Panc1 (cell line): Measurements from ENCODE around the gene DTNBP1. TPM values are rescaled to one million over a fixed set of nuclear protein-coding genes. Genes with fewer than 3 reads are reported as not detected.

Source experiments
- ATAC-seq: fragments of 200-7000 bp; cut with Tn5 transposase; 2 replicates; pipeline ENCODE4 v1.9.1; 2020; ENCODE audit warnings: mild to moderate bottlenecking, moderate library complexity
- BruUV-seq: library from RNA; stranded (reverse); fragments of 400-500 nt; replicated peaks from 2 replicates; lab custom pipeline; 2021; lab: Mats Ljungman, UMichigan
- CTCF ChIA-PET: fragments of 300-600 bp; sonication (Branson Sonifier 250); formaldehyde crosslinking; loops from one replicate; lab custom pipeline; 2022; ENCODE audit warnings: antibody characterized with exemption; lab: Charles Lee
- POLR2A ChIA-PET: fragments of 300-600 bp; sonication (Branson Sonifier 250); formaldehyde crosslinking; loops from one replicate; lab custom pipeline; 2022; ENCODE audit warnings: antibody characterized with exemption; lab: Charles Lee
- DNase-seq: peaks from one replicate; pipeline ENCODE4 v3.0.0-alpha.2; 2010; ENCODE audit warnings: low read depth, low spot score
- H3K27ac ChIP-seq: 2 replicates; pipeline ENCODE4 v1.5.1; 2011; ENCODE audit warnings: mild to moderate bottlenecking, low read length, inconsistent platforms
- H3K27me3 ChIP-seq: fragments of 200-500 bp; sonication (Bioruptor generic); 2 replicates; pipeline ENCODE4 v1.6.0; 2014; ENCODE audit warnings: low read length, inconsistent platforms; ENCODE audit not compliant: control insufficient read depth, insufficient read depth
- H3K36me3 ChIP-seq: fragments of 200-500 bp; sonication (Bioruptor generic); 2 replicates; pipeline ENCODE4 v1.5.1; 2014; ENCODE audit warnings: inconsistent platforms, mild to moderate bottlenecking, low read length, moderate library complexity; ENCODE audit not compliant: control insufficient read depth, insufficient read depth
- H3K4me1 ChIP-seq: 2 replicates; pipeline ENCODE4 v1.5.1; 2011; ENCODE audit warnings: inconsistent platforms, mild to moderate bottlenecking, low read length, moderate library complexity; ENCODE audit not compliant: control insufficient read depth, insufficient read depth
- H3K4me3 ChIP-seq, 2 experiments: 2 replicates each; pipeline ENCODE4 v1.5.1; 2011 to 2012; ENCODE audit warnings: low read depth in 2 of 2, low read length in 2 of 2, mild to moderate bottlenecking in 2 of 2, inconsistent platforms in 1 of 2, moderate library complexity in 1 of 2
- H3K9me3 ChIP-seq: fragments of 200-500 bp; sonication (Bioruptor generic); 2 replicates; pipeline ENCODE4 v1.5.1; 2014; ENCODE audit warnings: low read depth, mild to moderate bottlenecking, inconsistent platforms, low read length, moderate library complexity; ENCODE audit not compliant: control insufficient read depth, insufficient read depth
- CTCF ChIP-seq: fragments of 450-650 bp; IDR thresholded peaks from 2 replicates; pipeline ENCODE4 v1.5.1; 2017; ENCODE audit warnings: mild to moderate bottlenecking
- POLR2AphosphoS5 ChIP-seq: IDR thresholded peaks from 2 replicates; pipeline ENCODE4 v1.6.1; 2012; ENCODE audit warnings: mild to moderate bottlenecking, low read depth, low read length, moderate library complexity
- SIN3A ChIP-seq: IDR thresholded peaks from 2 replicates; pipeline ENCODE4 v1.6.1; 2012; ENCODE audit warnings: low read depth, mild to moderate bottlenecking, low read length, moderate library complexity, borderline replicate concordance; ENCODE audit not compliant: insufficient read depth
- TCF7L2 ChIP-seq: IDR thresholded peaks from 2 replicates; pipeline ENCODE4 v1.6.1; 2011; ENCODE audit warnings: mild to moderate bottlenecking, low read depth, low read length, inconsistent platforms
- in situ Hi-C: cut with HindIII; loops from 2 replicates; pipeline ENCODE4 v1.10.0; 2016; ENCODE audit warnings: low sequenced_read_pairs, low pct_unique_long_range_greater_than_20kb
- intact Hi-C: fragments of 100-400 bp; cut with micrococcal nuclease; formaldehyde crosslinking; loops from one replicate; pipeline ENCODE4 v1.10.0; 2022; ENCODE audit not compliant: unreplicated experiment
- total RNA-seq: library from RNA; stranded (reverse); gene quantifications from one replicate; pipeline ENCODE4 v1.2.1, GENCODE V29; 2021; ENCODE audit not compliant: unreplicated experiment
- TF ChIP-seq, protein P1 (sequence below), 2 experiments: IDR thresholded peaks; 2 replicates each; pipeline ENCODE4 v1.6.1; 2011 to 2012; ENCODE audit warnings: low read depth in 2 of 2, control low read depth in 1 of 2, low read length in 1 of 2, mild to moderate bottlenecking in 1 of 2, moderate library complexity in 1 of 2; ENCODE audit not compliant: insufficient read depth in 1 of 2

Gene DTNBP1
- total RNA-seq, 1 experiment from 2014 or later: 29.3 TPM

DNA sequence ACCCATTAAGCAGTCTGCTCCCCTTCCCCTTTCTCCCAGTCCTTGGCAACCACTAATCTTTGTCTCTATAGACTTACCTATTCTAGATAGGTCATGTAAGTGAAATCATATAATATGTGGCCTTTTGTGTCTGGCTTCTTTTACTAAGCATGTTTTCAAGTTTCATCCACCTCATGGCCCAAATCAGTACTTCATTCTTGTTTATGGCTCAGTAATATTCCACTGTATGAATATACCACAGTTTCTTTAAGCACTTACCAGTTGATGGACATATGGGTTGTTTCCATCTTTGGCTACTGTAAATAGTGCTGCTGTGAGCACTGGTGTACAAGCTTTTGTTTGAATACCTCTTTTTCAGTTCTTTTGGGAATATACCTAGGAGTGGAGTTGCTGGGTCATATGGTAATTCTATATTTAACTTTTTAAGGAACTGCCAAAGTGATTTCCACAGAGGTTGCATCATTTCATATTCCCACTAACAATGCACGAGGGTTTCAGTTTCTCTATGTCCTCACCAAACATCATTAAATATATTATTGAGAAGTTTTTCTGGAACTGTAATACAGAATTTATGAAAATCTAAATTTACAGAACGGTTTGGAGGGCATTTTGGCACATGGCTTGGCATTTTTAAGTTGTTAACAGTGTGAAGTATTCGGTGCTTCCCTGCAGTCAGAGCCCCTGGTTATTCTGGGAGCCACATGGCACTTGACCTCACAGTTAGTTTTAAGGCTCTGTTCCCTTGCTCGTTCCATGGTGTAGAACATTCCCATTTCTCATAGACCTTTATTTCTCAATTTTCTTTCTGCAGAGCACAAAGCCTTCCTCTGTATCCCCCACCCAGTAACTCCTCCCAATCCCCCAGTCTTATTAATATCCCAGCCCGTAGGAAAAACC, 27.0 kb upstream of the DTNBP1 start:
- no peaks in the 10 kb centered on the region for H3K27me3 ChIP-seq
- no peak for DNase-seq
- CTCF ChIA-PET: no interaction called here
- no peaks in the 10 kb centered on the region for H3K36me3 ChIP-seq
- in situ Hi-C loops: no loop called here
- no TSS peak for BruUV-seq
- H3K4me1 ChIP-seq: peaks cover 3% of the 10 kb centered on the region; the same call in 1 of the 2 replicates
- no peak for ATAC-seq
- intact Hi-C loops: no loop called here
- no peaks in the 10 kb centered on the region for H3K9me3 ChIP-seq
- TF ChIP-seq POLR2AphosphoS5 (no peak), CTCF (no peak), TCF7L2 (no peak), SIN3A (no peak)
- TF ChIP-seq, protein P1, sequence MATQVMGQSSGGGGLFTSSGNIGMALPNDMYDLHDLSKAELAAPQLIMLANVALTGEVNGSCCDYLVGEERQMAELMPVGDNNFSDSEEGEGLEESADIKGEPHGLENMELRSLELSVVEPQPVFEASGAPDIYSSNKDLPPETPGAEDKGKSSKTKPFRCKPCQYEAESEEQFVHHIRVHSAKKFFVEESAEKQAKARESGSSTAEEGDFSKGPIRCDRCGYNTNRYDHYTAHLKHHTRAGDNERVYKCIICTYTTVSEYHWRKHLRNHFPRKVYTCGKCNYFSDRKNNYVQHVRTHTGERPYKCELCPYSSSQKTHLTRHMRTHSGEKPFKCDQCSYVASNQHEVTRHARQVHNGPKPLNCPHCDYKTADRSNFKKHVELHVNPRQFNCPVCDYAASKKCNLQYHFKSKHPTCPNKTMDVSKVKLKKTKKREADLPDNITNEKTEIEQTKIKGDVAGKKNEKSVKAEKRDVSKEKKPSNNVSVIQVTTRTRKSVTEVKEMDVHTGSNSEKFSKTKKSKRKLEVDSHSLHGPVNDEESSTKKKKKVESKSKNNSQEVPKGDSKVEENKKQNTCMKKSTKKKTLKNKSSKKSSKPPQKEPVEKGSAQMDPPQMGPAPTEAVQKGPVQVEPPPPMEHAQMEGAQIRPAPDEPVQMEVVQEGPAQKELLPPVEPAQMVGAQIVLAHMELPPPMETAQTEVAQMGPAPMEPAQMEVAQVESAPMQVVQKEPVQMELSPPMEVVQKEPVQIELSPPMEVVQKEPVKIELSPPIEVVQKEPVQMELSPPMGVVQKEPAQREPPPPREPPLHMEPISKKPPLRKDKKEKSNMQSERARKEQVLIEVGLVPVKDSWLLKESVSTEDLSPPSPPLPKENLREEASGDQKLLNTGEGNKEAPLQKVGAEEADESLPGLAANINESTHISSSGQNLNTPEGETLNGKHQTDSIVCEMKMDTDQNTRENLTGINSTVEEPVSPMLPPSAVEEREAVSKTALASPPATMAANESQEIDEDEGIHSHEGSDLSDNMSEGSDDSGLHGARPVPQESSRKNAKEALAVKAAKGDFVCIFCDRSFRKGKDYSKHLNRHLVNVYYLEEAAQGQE (IDR thresholded peaks at IDR 0.05; ENCODE audit: insufficient read depth in 1 of 2, low read depth in 2 of 2, low read length in 1 of 2): no peak
- POLR2A ChIA-PET: no interaction called here
- H3K27ac ChIP-seq: no peak overlapping the region
- H3K4me3 ChIP-seq: no peak overlapping the region

DNA sequence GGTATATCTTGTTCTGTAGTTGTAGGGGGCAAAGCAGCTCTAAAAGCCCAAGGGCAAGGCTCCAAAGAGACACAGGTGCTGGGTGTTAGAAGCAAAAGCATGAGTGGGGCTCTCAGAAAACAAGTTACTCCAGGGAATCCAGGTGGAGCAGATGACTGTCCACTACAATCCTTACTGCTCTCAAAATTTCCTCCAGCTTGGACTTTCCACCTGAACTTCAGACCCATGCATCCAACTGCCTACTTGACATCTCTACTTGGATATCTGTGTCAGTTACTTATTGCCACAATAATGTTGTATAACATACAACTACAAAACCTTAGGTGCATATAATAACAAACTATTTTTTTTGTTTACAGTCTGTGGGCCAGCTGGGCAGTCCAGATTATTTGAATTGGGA, 22.8 kb upstream of the DTNBP1 start:
- H3K4me1 ChIP-seq: peaks cover 2% of the 10 kb centered on the region; the same call in 1 of the 2 replicates
- in situ Hi-C loops (no loop called here), intact Hi-C loops (no loop called here)
- no TSS peak for BruUV-seq
- no peaks in the 10 kb centered on the region for H3K9me3 ChIP-seq
- TF ChIP-seq CTCF (no peak), SIN3A (no peak), POLR2AphosphoS5 (no peak), TCF7L2 (no peak)
- TF ChIP-seq, protein P1 (IDR thresholded peaks at IDR 0.05; ENCODE audit: insufficient read depth in 1 of 2, low read depth in 2 of 2, low read length in 1 of 2): no peak
- CTCF ChIA-PET: no interaction called here
- ATAC-seq (no peak), DNase-seq (no peak)
- no peaks in the 10 kb centered on the region for H3K36me3 ChIP-seq
- no peak overlapping the region for H3K4me3 ChIP-seq
- POLR2A ChIA-PET: no interaction called here
- no peak overlapping the region for H3K27ac ChIP-seq
- no peaks in the 10 kb centered on the region; the same call in 1 of the 2 replicates for H3K27me3 ChIP-seq
